Measurements from ENCODE around the gene DOCK10. TPM values are rescaled to one million over a fixed set of nuclear protein-coding genes. Genes with fewer than 3 reads are reported as not detected.

Gene DOCK10
- total and polyA plus RNA-seq, 2 donors (not counting 1 experiment from before 2014, with no cell fraction given) = 49.5 to 139 TPM

DNA sequence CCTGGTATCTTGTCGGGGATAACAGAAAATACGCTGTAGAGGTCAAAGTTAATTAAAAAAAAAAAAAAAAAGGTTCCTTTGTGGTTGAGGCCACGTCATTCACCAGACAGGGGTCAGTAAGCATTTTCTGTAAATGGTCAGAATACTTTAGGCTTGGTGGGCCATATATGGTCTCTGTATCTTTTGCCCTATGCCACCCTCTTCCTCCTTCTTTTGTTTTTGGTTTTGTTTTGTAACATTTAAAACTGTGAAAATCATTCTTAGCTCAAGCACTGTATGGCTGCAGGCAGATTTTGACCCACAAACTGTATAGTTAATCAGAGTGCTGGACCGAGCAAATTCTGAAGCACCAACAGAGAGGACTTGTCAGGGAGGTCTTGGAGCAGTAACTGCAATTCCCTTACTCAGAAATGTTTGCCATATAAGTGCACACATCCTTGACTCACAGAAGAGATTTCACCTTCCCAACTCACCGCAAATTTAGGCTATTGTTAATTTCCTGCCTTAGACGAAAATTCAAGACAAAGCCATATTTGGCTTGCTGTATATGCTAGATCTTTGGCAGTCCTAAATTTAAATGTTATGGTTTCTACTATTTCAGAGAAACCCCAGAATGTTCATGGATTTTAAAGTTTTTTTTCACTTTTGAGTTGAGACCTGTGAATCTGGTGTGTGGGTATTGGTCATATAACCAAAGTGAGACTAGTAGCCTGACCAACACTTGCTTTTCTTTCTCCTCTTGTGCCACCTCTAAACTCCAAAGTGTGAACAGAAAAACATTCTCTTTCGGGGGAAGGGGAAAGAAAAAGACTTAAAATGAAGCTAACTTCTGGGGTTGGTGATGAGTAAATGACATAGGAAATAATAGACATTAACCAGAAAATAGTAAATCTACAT is 65.4 kb downstream of the DOCK10 start:
- Histone ChIP-seq H3K36me3 (replicated peaks in 1 of 2; ENCODE audit: control extremely low read depth in 1 of 2, control insufficient read depth in 1 of 2, extremely low read depth in 1 of 2, insufficient read depth in 2 of 2, low read length in 1 of 2) (no peaks in the 10 kb centered on the region), H3K27me3 (replicated peaks in 1 of 4; ENCODE audit: control extremely low read depth in 1 of 4, control insufficient read depth in 3 of 4, insufficient read depth in 4 of 4, low read length in 3 of 4) (no peaks in the 10 kb centered on the region), H3K4me1 (ENCODE audit: control insufficient read depth in 2 of 2, insufficient read depth in 2 of 2, low read length in 2 of 2) (peaks cover 18 to 19% of the 10 kb centered on the region in 2 donors), H3K4me2 (replicated peaks; ENCODE audit: low read depth, low read length, poor library complexity, severe bottlenecking) (peak overlapping the region; percentile 31), H3K4me3 (ENCODE audit: control extremely low read depth in 1 of 5, extremely low read depth in 1 of 5, insufficient read depth in 1 of 5, low read depth in 2 of 5, low read length in 4 of 5) (no peak overlapping the region), H2AFZ (ENCODE audit: insufficient read depth, low read depth, low read length, poor library complexity, severe bottlenecking) (peak overlapping the region; percentile 1), H3K79me2 (ENCODE audit: control insufficient read depth, insufficient read depth, low read length) (peaks cover 46% of the 10 kb centered on the region), H4K20me1 (ENCODE audit: control insufficient read depth, insufficient read depth, low read length, poor library complexity, severe bottlenecking) (no peaks in the 10 kb centered on the region), H3K9me3 (ENCODE audit: control extremely low read depth in 1 of 3, control insufficient read depth in 2 of 3, insufficient read depth in 1 of 3, low read length in 2 of 3) (no peaks in the 10 kb centered on the region), H3K27ac (ENCODE audit: low read length in 2 of 2) (no peak overlapping the region), H3K9ac (ENCODE audit: low read length) (peak overlapping the region; percentile 12)
- peak overlapping the region; percentile 88 for H3K27ac Mint-ChIP-seq
- peak overlapping the region; percentile 77 for H3K4me3 Mint-ChIP-seq
- CTCF ChIA-PET = interaction anchor here (1.4 kb wide), 1 partner anchor 12 kb away, joined by 5 read pairs; no protein-coding TSS in a partner anchor
- 89% methylated on average over 1 of the region's 7 CpGs for WGBS (ENCODE audit: insufficient coverage)
- peaks cover 46% of the 10 kb centered on the region for H3K4me1 Mint-ChIP-seq
- DNase-seq (no peak), ATAC-seq (ENCODE audit: low read depth) (peak; percentile 36)
- H3K9me3 Mint-ChIP-seq (ENCODE audit: insufficient read depth) = no peaks in the 10 kb centered on the region
- TF ChIP-seq, protein P1, sequence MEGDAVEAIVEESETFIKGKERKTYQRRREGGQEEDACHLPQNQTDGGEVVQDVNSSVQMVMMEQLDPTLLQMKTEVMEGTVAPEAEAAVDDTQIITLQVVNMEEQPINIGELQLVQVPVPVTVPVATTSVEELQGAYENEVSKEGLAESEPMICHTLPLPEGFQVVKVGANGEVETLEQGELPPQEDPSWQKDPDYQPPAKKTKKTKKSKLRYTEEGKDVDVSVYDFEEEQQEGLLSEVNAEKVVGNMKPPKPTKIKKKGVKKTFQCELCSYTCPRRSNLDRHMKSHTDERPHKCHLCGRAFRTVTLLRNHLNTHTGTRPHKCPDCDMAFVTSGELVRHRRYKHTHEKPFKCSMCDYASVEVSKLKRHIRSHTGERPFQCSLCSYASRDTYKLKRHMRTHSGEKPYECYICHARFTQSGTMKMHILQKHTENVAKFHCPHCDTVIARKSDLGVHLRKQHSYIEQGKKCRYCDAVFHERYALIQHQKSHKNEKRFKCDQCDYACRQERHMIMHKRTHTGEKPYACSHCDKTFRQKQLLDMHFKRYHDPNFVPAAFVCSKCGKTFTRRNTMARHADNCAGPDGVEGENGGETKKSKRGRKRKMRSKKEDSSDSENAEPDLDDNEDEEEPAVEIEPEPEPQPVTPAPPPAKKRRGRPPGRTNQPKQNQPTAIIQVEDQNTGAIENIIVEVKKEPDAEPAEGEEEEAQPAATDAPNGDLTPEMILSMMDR (IDR thresholded peaks at IDR 0.05) = no peak
- TF ChIP-seq EZH2 (IDR thresholded peaks at IDR 0.05; ENCODE audit: borderline replicate concordance, insufficient read depth, low read depth, low read length, poor library complexity, severe bottlenecking) = no peak
- POLR2A ChIA-PET = no interaction called here
- H3K27me3 Mint-ChIP-seq = no peaks in the 10 kb centered on the region
- intact Hi-C loops (cut with micrococcal nuclease) = no loop called here

- Mint-ChIP-seq H3K9me3 (ENCODE audit: insufficient read depth) (no peaks in the 10 kb centered on the region), H3K4me3 (peak overlapping the region; percentile 53), H3K4me1 (peaks cover 52% of the 10 kb centered on the region), H3K27me3 (no peaks in the 10 kb centered on the region), H3K27ac (peak overlapping the region; percentile 78)
- H3K9me3 ChIP-seq (ENCODE audit: control extremely low read depth in 1 of 3, control insufficient read depth in 2 of 3, insufficient read depth in 1 of 3, low read length in 2 of 3) = no peaks in the 10 kb centered on the region
- TF ChIP-seq EZH2 (IDR thresholded peaks at IDR 0.05; ENCODE audit: borderline replicate concordance, insufficient read depth, low read depth, low read length, poor library complexity, severe bottlenecking) = no peak
- TF ChIP-seq, protein P1 (IDR thresholded peaks at IDR 0.05) = no peak
- H3K4me1 ChIP-seq (ENCODE audit: control insufficient read depth in 2 of 2, insufficient read depth in 2 of 2, low read length in 2 of 2) = peaks cover 23 to 26% of the 10 kb centered on the region in 2 donors
- no peak overlapping the region for H2AFZ ChIP-seq (ENCODE audit: insufficient read depth, low read depth, low read length, poor library complexity, severe bottlenecking)
- intact Hi-C loops (cut with micrococcal nuclease) = no loop called here
- H3K27ac ChIP-seq (ENCODE audit: low read length in 2 of 2) = no peak overlapping the region
- H3K4me2 ChIP-seq (replicated peaks; ENCODE audit: low read depth, low read length, poor library complexity, severe bottlenecking) = no peak overlapping the region
- H4K20me1 ChIP-seq (ENCODE audit: control insufficient read depth, insufficient read depth, low read length, poor library complexity, severe bottlenecking) = no peaks in the 10 kb centered on the region
- DNase-seq (no peak), ATAC-seq (ENCODE audit: low read depth) (no peak)
- H3K36me3 ChIP-seq (replicated peaks in 1 of 2; ENCODE audit: control extremely low read depth in 1 of 2, control insufficient read depth in 1 of 2, extremely low read depth in 1 of 2, insufficient read depth in 2 of 2, low read length in 1 of 2) = no peaks in the 10 kb centered on the region
- ChIA-PET CTCF (interaction anchor here (1.6 to 4.8 kb wide), 2 partner anchors 22 to 26 kb away, joined by 4 to 22 read pairs; no protein-coding TSS in a partner anchor), POLR2A (no interaction called here)
- no peaks in the 10 kb centered on the region for H3K27me3 ChIP-seq (replicated peaks in 1 of 4; ENCODE audit: control extremely low read depth in 1 of 4, control insufficient read depth in 3 of 4, insufficient read depth in 4 of 4, low read length in 3 of 4)
- H3K4me3 ChIP-seq (ENCODE audit: control extremely low read depth in 1 of 5, extremely low read depth in 1 of 5, insufficient read depth in 1 of 5, low read depth in 2 of 5, low read length in 4 of 5) = no peak overlapping the region
- H3K79me2 ChIP-seq (ENCODE audit: control insufficient read depth, insufficient read depth, low read length) = peaks cover 48% of the 10 kb centered on the region
- no peak overlapping the region for H3K9ac ChIP-seq (ENCODE audit: low read length)
- no CpG with 5 or more reads among the region's 4 CpGs for WGBS (ENCODE audit: insufficient coverage)
Measured at GRCh38 chr2:224975761-224976160, 66.5 kb downstream of the DOCK10 start.
